Measurements from ENCODE around the gene TEP1. TPM values are rescaled to one million over a fixed set of nuclear protein-coding genes. Genes with fewer than 3 reads are reported as not detected.

Gene TEP1
- total and polyA plus RNA-seq, 2 of the 13 experiments (the other 11 are each of a cell fraction or from before 2014, with no cell fraction given), result 11.0 to 12.8 TPM

DNA sequence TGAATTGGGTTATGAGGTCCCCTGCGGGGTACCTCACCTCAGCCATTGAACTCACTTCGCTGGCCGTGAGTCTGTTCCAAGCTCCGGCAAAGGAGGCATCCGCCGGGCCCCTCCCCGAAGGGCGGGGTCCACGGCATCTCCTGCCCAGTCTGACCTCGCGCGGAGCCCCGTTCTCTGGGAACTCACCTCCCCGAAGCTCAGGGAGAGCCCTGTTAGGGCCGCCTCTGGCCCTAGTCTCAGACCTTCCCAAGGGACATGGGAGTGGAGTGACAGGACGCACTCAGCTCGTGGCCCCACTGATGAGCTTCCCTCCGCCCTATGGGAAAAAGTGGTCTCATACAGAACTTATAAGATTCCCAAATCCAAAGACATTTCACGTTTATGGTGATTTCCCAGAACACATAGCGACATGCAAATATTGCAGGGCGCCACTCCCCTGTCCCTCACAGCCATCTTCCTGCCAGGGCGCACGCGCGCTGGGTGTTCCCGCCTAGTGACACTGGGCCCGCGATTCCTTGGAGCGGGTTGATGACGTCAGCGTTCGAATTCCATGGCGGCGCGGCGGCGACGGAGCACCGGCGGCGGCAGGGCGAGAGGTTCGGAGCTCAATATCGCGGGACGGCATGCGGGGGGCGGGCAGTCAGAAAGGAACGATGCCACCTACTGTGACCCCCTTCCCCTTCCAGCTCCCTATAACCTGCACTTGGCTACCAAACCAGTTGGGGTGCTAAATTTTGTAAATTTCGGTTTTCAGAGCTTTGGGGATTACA lies 70.0 kb downstream of the TEP1 start, which contains the start of gene PARP2:
Gene PARP2, plus strand, starts transcription at position 544 of the 770 bp plus-strand sequence. Its CDS starts 7 bp downstream, at position 551.
- Histone ChIP-seq H4K20me1 (ENCODE audit: insufficient read depth, low read length) (no peaks in the 10 kb centered on the region), H3K9ac (ENCODE audit: insufficient read depth, low read depth, low read length) (peak within 1 kb of the TSS; percentile 91), H3K27ac (ENCODE audit: extremely low read length, insufficient read depth, low read length) (peak within 1 kb of the TSS; percentile 89), H3K79me2 (ENCODE audit: insufficient read depth, low read length) (peaks cover 12% of the 10 kb centered on the region), H2AFZ (ENCODE audit: low read length) (peak within 1 kb of the TSS; percentile 90), H3K4me1 (ENCODE audit: insufficient read depth, low read length) (peaks cover 24% of the 10 kb centered on the region), H3K9me3 (ENCODE audit: low read length) (no peaks in the 10 kb centered on the region), H3K36me3 (replicated peaks in 1 of 2; ENCODE audit: control insufficient read depth in 1 of 2, insufficient read depth in 2 of 2, low read length in 2 of 2) (peaks cover 5 to 16% of the 10 kb centered on the region in 2 experiments; a peak in 4 of 5 replicates), H3K4me3 (replicated peaks in 1 of 3; ENCODE audit: insufficient read depth in 1 of 3, low read depth in 2 of 3, low read length in 3 of 3) (peak within 1 kb of the TSS; percentile 82 to 88 (median 86)), H3K27me3 (ENCODE audit: control insufficient read depth in 1 of 2, insufficient read depth in 2 of 2, low read length in 2 of 2) (no peaks in the 10 kb centered on the region; a peak in 1 of 5 replicates), H3K4me2 (ENCODE audit: low read depth, low read length) (peak within 1 kb of the TSS; percentile 70)
- TSS peak; percentile 95 for BruUV-seq (replicated peaks)
- ChIA-PET POLR2A (interaction anchor here (0.7 to 5.8 kb wide), 39 partner anchors 9 to 1214 kb away, joined by 3 to 139 read pairs (median 6); partner anchors contain the start of genes APEX1, ARHGEF40, CCNB1IP1 and METTL3), CTCF (ENCODE audit: low intra/inter-chr PET ratio, low total read pairs) (no interaction called here)
- in situ Hi-C loops (cut with HindIII; ENCODE audit: extremely low pct_ligation_motif_present, low pct_unique_long_range_greater_than_20kb), result loop anchor here (25.0 kb wide), 2 partner anchors 119 to 644 kb away; partner anchors contain the start of genes APEX1, METTL17, OSGEP and PIP4P1
- FAIRE-seq, result peak; percentile 99
- WGBS (ENCODE audit: low lambda C conversion rate), result 2% methylated on average over 39 of the region's 50 CpGs
- intact Hi-C loops (cut with micrococcal nuclease; ENCODE audit: unreplicated experiment), result loop anchor here (1.0 to 2.0 kb wide), 6 partner anchors 10 to 343 kb away; partner anchors contain the start of genes CCNB1IP1, PIP4P1 and TEP1
- peak; percentile 99 for ATAC-seq
- DNase-seq (ENCODE audit: low spot score), result peak; percentile 100
- TF ChIP-seq ATAD3A (CRISPR knock-in tag; IDR thresholded peaks at IDR 0.05) (no peak), ZNF431 (CRISPR knock-in tag; IDR thresholded peaks at IDR 0.05; ENCODE audit: borderline replicate concordance, low read depth) (peak; percentile 83), FOXO1 (CRISPR knock-in tag; IDR thresholded peaks at IDR 0.05) (no peak), HOXD1 (CRISPR knock-in tag; IDR thresholded peaks at IDR 0.05) (peak; percentile 73; the same call in 1 of the 2 replicates), KLF9 (CRISPR knock-in tag; IDR thresholded peaks at IDR 0.05; ENCODE audit: low read depth) (no peak; the same call in none of the 2 replicates), NBN (conservative IDR thresholded peaks at IDR 0.05) (no peak), ZNF207 (IDR thresholded peaks at IDR 0.05; ENCODE audit: borderline replicate concordance) (no peak), ZBTB1 (CRISPR knock-in tag; IDR thresholded peaks at IDR 0.05; ENCODE audit: borderline replicate concordance) (no peak), ZNF83 (CRISPR knock-in tag; IDR thresholded peaks at IDR 0.05; ENCODE audit: borderline replicate concordance) (peak; percentile 69; the same call in 1 of the 2 replicates), SCMH1 (CRISPR knock-in tag; IDR thresholded peaks at IDR 0.05; ENCODE audit: borderline replicate concordance) (no peak), ZFP1 (CRISPR knock-in tag; IDR thresholded peaks at IDR 0.05) (no peak), ZNF205 (CRISPR knock-in tag; IDR thresholded peaks at IDR 0.05) (peak; percentile 70; the same call in 1 of the 2 replicates), ZSCAN25 (CRISPR knock-in tag; IDR thresholded peaks at IDR 0.05) (no peak), PCBP2 (optimal IDR thresholded peaks at IDR 0.05; ENCODE audit: low read depth, low read length, poor library complexity, severe bottlenecking) (no peak), TOPORS (CRISPR knock-in tag; IDR thresholded peaks at IDR 0.05) (peak; percentile 96)
- TF ChIP-seq, protein P1, sequence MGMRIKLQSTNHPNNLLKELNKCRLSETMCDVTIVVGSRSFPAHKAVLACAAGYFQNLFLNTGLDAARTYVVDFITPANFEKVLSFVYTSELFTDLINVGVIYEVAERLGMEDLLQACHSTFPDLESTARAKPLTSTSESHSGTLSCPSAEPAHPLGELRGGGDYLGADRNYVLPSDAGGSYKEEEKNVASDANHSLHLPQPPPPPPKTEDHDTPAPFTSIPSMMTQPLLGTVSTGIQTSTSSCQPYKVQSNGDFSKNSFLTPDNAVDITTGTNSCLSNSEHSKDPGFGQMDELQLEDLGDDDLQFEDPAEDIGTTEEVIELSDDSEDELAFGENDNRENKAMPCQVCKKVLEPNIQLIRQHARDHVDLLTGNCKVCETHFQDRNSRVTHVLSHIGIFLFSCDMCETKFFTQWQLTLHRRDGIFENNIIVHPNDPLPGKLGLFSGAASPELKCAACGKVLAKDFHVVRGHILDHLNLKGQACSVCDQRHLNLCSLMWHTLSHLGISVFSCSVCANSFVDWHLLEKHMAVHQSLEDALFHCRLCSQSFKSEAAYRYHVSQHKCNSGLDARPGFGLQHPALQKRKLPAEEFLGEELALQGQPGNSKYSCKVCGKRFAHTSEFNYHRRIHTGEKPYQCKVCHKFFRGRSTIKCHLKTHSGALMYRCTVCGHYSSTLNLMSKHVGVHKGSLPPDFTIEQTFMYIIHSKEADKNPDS (CRISPR knock-in tag; IDR thresholded peaks at IDR 0.05), result peak; percentile 76; the same call in 1 of the 2 replicates
- TF ChIP-seq, protein P2, sequence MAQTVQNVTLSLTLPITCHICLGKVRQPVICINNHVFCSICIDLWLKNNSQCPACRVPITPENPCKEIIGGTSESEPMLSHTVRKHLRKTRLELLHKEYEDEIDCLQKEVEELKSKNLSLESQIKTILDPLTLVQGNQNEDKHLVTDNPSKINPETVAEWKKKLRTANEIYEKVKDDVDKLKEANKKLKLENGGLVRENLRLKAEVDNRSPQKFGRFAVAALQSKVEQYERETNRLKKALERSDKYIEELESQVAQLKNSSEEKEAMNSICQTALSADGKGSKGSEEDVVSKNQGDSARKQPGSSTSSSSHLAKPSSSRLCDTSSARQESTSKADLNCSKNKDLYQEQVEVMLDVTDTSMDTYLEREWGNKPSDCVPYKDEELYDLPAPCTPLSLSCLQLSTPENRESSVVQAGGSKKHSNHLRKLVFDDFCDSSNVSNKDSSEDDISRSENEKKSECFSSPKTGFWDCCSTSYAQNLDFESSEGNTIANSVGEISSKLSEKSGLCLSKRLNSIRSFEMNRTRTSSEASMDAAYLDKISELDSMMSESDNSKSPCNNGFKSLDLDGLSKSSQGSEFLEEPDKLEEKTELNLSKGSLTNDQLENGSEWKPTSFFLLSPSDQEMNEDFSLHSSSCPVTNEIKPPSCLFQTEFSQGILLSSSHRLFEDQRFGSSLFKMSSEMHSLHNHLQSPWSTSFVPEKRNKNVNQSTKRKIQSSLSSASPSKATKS (CRISPR knock-in tag; IDR thresholded peaks at IDR 0.05), result 0 out of 2 replicates have a peak, but pooled peaks have one; percentile 66
- TF ChIP-seq, protein P3, sequence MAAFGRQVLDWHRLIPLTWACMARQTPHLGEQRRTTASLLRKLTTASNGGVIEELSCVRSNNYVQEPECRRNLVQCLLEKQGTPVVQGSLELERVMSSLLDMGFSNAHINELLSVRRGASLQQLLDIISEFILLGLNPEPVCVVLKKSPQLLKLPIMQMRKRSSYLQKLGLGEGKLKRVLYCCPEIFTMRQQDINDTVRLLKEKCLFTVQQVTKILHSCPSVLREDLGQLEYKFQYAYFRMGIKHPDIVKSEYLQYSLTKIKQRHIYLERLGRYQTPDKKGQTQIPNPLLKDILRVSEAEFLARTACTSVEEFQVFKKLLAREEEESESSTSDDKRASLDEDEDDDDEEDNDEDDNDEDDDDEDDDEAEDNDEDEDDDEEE (CRISPR knock-in tag; IDR thresholded peaks at IDR 0.05), result peak; percentile 59; the same call in 1 of the 2 replicates
- TF ChIP-seq, protein P4, sequence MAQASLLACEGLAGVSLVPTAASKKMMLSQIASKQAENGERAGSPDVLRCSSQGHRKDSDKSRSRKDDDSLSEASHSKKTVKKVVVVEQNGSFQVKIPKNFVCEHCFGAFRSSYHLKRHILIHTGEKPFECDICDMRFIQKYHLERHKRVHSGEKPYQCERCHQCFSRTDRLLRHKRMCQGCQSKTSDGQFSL (CRISPR knock-in tag; IDR thresholded peaks at IDR 0.05), result peak; percentile 48; the same call in 1 of the 2 replicates
